Measurements from ENCODE around the gene CACNG5.

CACNG5 gene

DNA sequence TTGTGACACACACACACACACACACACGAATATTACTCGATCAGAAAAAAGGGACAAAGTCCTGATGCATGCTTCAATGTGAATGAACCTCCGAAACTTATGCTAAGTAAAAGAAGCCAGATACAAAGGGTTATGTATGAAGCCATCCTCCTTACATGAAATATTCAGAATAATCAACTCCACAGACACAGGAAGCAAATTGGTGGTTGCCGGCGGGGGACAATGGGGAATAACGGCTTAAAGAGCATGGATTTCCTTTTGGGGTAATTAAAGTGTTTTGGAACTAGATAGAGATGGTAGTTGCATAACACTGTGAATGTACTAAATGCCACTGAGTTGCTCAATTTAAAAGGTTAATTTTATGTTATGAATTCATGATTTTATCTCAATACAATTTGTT is 8.1 kb upstream of the CACNG5 start:
- DNase-seq: no peak

DNA sequence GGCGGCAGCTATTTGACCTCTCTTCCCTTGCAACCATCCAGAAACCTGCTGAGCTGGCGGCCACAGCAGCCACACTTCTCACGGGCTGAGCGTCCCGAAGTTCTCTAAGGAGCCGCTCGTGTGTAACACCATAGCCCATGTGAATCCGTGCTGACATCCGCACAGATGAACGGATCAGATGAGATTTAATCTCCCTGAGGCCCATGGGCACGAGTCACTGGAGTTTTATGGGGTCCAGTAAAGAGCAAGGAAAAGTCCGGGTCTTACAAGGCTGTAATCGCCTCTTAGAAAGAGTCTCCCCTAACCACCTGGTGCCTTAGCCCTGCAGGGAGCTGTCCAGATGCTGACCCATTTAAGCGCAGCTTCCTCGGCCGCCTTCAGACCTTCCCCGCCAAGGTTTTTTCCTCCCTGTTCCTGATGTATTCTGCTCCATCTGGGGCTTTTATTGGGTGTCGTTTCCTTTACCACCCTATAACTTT is 5.5 kb upstream of the CACNG5 start:
- no peak for DNase-seq

DNA sequence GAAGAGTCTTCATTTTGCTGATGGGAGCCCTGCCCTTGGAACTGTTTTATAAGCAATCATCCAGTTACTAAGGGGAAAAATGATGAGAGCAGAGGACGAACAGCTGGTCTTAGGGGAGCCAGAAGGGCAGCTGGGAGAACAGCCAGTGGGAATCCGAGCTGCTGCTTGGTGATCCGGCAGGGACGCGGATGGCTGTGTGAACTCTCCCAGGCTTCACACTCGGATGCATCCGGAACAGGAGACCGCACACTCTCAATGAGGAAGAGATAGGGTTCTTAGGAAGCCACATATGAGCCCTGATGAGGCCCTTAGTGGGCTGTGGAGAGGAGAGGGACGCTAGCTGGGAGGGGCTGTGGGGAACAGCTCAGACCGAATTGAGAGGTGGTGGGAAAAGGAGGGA is 5.0 kb upstream of the CACNG5 start:
- no peak for DNase-seq

DNA sequence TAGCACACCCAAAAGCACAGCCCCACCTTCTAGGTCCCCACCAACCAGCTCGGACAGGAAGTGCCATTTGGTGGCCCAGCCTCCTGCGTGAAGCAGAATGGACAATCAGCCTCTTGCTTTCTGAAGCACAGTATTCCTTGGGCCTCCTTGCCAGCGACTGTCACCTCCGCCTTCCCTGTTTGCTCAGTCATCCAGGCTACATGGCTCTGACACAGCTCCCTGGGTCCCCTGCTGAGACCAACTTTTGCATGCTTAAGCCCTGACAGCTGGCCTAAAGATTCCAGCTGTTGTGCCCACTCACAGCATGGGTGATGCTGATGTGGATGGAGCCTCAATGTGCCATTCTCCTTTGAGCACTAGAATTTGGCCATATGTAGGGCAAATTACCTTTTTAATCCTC is 4.5 kb upstream of the CACNG5 start:
- DNase-seq: no peak

DNA sequence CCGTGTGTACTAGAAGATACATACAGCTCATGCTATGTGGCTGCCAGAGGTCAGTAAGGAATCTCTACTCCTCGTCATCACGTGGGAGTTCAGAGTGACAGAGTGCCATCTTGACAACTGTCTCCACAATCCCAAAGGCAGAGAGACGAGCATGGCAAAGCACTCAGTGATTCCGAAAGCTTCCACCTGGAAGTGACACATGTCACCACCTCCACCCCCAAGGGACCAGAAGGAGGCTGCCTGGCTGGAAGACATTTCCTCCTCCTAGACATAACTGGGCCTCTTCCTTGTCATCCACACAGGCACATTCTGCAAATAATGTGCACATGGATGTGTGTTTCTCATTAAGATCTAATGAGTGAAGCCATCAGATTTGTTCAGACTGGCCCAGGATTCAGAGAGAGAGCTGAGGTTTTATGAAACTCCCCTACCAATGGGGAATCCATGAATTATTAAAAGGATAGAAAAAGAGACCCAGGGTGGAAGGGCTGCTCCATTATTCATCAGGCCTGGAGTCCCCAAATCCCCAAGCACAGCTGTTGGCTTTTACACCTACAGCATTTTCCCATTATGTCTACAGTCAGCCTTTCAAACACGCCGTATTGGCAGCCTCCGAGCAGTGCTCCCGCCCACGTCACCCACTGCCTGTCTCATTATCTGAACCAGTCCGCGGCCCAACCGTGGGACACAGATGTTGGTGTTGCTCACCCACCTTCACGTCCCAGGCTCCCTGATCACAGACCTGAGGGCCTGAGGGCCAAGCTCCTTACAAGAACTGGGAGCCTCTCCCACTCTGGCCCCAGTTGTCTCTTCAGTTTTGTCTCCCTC is 3.3 kb upstream of the CACNG5 start:
- no peak for DNase-seq

DNA sequence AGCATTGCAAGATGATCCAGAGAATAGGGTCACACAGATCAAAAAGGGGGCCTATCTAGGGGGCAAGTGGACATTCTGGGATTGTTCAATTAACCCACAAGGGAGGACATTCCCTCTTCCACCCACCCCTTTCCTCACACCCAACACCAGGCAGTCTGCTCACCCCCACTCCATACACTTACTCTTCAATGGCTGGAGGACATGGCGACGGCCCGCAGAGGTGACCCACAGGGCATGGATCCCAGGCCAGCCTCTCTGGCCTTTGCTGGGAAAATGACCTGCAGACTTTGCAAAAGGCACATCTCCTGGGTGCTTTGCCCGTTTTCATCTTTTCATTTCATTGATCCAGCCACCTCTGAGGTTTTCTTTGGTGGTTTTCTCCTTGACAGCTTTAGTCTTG is 1.7 kb upstream of the CACNG5 start:
- DNase-seq: no peak

DNA sequence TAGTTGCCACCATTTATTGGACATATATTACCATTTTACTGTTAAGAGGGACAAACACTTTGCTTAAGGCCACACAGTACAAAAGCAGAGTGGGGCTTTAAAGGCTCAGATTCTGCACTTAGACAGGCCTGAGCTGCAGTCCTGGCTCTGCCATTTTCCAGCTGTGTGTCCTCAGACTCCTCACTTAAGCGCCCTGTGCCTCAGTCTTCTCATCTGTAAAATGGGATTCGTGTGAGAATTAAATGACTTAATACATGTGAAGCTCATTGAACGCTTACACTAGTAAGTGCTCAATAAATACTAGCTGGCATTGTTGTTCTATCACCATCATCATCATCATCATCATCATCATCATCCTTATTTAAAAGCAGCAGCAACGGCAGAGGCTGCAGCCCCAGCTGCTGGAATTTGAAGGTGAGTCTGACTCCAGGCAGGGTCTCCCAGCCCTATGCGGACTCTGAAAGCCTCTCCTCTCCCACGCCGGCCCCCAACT is 445 bp upstream of the CACNG5 start:
- no peak for DNase-seq

DNA sequence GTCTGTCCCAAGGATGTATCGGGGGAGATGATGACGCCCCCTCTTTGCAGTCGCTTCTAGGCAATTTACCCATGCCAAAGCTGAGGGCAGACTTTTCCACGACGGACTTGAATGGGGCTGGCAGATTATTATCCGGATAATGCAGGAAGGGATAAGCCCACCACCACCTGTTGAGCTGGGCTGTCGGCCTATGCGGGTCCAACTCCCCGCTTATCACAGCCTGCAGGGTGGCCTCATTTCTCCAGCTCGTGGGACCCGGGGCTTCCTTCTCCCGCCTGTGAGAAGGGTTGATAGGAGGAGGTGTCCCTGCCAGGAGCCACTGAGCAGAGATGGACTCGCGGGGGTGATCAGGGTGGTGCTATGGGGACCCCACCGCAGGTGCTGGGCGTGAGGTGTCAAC is 559 bp downstream of the CACNG5 start:
- no peak for DNase-seq

DNA sequence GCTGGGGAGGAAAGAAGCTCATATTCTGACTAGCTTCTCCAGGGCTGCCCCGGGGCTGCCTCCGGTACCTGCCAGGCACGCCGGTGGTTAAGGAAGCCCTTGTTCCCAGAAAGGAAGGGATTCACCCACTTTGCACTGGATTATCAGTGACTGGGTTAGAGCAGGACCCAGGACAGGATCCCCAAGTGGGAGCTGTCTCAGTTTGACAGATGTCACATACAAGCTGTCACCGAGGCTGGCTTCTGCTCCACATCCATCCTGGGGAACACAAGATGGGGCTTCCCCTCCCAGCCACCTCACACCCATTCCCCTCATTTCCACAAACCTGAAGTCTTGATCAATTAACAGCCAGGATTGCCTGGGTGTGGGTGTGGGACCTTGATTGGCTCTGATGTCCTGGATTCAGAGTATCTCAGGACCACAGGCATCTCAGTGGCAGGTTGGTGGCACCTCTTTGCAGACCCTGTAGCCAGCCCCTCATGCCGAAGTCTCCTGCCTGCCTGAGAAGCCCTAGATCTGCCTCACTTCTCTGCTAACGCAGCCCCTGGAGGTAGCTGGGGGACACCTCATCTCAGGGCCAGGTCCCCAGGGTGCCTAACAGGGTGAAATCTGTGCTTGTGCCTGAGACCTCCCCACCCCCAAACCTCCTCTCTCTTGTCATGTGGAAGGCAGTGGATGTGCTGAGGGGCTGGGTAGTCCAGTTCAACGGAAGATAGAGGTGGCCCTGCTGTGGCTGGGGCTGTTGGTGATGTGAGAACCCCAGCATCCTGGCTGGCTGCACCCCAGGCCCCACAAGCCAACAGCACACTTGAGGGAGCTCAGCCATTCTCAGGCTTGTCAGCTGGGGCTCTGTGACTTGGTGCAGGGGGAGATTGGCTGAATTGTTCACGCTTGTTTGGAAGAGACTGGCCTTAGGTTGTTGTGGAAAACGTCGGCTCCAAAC is 1.4 kb downstream of the CACNG5 start:
- DNase-seq: no peak

DNA sequence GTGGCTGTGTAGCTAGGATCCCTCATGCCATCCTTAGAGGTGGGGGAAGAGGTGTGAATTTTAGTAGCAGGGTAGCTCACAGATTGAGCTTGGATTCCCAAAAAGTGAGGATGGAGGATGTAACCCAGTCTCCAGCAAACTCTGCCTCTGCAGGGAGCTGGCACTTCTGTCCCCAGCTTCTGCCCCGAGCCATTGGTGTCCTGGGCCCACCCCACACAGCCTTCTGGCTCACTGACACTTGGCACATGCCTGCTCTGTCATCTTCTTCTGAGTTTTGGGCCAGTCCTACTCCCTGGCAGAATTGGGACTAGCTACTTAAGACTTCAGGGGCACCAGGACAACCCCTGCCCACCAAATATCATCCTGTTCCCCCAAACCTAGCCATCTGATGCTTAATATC is 2.3 kb downstream of the CACNG5 start:
- no peak for DNase-seq

DNA sequence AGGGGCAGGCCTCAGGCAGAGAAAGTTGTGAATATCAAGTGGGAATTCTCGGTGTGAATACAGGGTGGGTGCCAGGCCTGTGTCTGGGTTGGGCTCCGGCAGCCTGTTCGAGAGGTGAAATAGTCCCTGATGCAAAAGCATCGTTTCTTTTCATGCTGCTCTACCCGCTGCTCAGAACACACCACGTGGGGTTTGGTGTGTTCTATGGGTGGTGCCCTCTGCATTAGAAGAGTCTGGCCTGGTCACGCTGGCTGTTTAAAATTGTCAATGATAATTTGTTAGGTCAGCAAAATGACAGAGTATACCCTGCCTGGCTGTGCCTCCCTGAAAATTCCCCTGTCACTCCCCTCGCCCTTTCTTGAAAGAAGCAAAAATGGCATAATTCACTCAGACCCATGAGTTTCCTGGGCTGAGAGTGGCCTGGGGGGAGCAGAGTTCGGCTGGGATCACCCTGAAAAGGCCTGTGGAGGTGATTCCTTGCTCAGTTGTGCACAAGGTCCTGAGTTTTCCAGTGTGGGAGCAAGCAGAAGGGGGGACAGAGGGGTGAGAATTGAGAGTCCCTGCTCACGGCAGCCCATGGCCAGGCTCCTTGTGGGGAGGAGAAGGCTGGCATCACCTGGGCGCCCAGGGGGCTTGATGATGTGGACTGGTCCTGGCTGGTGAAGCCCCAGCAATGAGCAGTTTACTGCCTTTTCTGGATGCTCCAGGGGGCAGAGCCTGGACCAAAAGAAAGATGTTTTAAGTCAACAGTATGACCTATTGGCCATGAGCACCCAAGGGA is 3.2 kb downstream of the CACNG5 start:
- DNase-seq: no peak

DNA sequence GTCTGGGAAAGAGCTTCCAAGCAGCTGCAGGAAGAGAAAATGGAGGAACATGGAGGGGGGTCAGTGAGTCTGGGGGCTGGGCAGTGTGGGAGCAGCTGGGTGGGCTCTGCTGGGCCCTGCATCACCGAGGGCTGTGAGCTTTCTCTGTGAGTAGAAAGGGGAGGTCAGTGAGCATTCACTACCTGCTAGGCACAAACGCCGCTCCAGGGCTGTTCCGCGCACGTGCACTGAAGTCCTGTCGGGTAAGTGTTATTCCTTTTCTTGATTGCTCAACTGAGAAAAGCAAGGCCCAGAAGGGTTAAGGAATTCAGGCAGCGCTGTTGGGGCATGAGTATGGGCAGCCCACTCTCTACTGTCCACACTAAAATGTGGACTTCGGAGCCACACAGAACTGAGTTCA is 4.7 kb downstream of the CACNG5 start:
- DNase-seq: no peak

DNA sequence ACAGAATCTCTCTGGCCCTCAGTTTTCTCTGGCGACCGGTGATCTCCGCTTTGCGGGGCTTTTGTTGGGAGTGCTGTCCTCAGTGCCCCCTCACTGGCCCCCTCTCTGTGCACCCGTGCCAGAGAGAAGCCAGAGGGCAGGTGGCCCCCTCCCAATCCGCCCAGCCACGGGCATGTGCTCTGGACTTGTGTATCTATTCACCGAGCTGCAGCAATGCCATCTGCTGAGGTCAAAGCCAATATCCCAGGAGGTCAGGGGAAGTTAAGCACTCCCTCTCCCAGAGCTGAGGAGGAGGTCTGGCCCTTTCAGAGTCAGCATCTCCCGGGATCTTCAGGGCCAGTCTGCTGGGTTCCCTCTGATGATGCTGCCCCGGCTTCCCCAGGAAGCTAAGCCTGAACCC is 5.1 kb downstream of the CACNG5 start:
- DNase-seq: no peak

DNA sequence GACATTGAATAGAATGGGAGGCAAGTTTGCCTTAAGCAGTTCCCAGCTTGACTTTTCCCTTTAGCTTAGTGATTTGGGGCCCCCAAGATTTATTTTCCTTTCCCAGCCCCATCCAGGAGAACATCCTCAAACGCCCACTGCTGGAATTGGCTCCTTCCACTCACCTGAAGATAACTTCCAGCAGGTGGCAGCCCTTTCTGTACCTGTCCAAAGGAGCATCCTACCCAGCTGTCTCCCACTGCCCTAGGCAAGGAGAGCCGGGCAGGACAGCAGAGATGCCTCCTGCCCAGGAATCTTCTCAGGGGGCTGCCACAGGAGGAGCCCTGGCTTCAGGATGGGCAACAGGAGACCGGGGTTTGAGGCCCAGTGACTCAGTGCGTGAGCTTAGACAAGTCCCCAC is 6.4 kb downstream of the CACNG5 start:
- no peak for DNase-seq

DNA sequence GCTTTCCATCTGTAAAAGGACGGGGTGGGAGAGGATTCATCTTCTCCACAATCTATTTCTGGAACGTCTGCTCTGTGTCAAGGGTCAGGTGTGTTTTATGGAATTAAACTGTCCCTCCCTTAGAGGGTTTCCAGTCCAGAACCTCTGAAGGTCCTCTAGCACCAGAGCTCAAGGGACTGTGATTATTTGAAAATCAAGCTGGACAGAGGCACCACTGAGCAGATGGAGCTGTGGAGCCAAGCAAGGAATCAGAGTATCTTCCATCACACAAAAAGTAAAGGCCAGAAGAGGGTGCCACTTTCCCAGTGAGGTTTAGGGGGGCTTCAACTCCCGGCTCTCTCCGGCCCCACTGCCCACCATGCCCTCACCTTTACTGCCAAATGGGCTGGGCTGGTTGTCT is 6.8 kb downstream of the CACNG5 start:
- DNase-seq: no peak

DNA sequence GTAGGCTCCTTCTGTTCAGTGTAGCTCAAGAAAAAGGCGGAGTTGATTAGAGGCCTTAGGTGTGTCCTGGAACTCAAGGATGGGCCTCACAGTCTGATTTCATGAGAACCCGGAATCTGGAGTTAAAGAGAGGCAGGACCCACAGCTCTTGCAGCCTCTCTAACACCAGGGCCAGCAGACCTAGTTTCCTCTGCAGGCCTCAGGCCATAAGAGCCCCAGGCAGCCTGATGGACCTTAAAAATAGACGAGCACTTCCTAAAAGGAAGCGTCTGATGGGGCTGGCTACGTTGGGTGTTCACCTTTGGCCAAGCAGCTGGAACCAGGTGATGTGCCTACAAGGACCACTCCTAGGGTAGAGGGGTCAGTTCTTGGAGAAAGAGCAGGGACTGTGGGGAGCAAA is 7.6 kb downstream of the CACNG5 start:
- no peak for DNase-seq

DNA sequence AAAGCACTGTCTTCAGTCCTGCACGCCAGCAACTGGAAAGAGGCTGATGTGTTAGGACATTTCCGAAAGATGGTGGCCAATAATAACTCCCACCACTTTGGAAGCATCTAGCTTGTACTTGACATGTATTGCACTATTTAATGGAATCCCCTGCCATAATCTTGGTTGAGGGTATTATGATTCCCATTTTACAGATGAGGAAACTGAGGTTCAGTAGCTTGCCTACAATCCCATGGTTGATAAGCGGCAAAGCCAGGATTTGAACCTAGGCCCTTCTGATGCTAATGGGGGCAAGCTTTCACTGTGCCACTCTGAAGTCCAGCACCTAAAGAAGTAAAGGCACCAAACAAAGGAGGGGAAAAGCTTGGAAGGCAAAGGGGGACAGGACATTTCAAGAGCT is 8.0 kb downstream of the CACNG5 start:
- no peak for DNase-seq

DNA sequence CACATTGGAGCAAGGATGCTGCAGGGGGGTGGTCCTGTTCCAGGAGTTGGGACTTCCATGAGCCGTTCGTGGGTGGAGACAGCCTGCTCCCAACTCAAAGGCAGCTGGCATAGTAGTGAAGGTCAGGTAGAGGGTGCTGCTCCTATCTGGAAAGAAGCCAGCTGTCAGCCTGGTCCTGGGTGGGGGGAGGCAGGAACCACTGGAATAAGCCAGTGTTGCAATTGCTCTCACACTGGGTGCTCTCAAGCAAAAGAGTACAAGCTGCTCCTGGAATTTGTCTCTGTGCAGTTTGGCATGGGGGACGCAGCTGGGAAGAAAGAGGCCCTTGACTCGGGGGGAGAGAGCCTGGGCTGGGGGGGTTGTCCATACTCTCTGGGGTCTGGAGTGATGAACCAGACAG is 8.7 kb downstream of the CACNG5 start:
- DNase-seq: no peak

DNA sequence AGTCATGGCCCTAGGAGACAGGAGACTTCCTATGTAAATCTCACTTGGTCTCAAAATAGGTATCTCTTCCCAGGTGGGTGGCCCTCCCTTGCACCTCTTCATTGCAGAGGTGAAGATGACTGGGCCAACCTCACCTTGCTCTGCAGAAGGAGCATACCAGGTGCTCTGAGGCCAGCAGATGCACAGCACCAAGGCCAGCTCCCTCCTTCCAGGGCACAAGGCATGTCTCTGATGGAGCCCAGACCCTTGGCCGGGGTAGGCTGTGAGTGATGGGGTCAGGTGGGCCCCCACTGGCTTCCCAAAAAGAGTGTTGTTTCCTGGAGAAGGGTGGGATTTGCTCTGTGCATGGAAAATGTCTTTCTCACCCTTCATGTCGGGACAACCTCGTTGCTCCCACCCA is 12.8 kb downstream of the CACNG5 start:
- DNase-seq: no peak

DNA sequence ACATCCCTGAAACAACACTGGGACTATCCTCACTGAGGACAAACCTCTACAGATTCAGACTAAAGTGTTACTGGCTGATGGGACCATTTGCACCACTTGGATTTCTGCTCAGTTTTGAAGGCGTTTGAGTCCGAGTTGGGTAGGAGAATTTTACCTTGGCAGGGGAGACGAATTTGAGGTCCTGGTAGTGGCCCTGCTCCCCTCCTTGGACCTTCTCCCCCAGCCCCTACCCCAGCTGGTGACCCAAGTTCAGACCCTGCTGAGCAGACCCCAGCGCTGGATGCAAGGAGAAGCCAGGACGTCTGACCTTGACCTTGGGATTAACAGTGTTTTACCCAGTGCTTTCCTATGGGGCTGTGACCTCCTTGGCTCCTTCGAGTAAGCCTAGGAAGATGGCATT is 13.6 kb downstream of the CACNG5 start:
- no peak for DNase-seq

DNA sequence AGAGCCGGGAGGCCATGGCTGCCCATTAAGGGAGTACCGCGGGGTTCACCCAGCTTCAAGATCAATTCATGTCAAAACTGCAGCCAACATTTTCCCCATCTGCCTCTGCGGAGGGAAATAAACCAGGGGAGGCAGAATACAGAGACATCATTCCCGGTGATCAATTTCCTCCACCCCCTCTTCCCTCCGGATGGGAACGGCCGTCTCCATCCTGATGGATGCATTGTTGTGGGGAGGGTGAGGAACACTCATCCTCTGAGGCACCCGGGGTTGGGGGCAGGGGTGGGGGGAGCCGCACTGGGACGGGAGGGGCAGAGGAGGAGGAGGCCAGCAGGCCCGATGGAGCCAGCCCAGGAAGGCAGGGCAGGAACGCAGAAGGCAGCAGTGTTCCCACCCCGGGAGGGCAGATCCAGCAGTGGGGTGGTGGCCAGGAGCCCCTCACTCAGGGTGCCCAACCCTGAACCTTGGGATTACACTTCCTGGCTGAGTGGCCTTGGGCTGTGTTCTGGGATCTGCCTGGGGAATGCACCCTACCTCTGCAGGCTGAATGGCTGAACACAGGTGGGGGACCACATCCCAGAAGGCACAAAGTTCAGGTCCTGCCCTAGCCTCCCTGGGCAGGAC is 14.2 kb downstream of the CACNG5 start:
- no peak for DNase-seq

DNA sequence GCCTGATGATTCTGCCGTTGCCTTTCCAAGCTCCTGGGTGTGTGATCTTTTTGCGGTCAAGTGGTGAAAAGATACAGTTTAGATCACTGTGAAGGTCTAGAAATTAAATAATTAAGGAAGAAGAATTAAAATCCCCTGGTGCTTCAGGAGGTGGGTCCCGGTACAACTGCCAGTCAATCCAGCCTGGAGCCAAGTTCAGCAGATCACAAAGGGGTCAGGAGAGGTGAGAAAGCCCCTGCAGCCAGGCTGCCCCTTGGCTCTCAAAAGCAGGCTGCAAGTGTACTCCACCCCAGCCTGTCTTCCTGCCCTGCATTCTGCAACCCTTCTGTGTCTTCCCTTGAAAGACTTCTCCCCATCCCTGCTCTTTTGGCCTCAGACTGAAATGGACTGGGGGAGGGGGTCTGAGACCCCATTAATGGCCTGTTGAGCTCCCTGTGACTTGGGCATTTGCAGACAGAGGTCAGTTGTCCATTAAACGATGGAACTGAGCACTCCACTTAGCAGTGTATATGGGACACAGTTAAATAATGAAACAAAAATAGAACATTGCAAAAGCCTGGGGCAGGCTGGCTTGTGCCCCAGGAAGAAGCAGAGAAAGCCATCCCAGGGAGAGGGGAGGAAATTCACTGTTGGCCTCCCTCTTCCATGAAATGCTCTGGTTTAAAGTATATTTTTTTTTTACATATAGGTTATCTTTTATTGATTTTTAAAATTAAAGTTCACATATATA is 15.1 kb downstream of the CACNG5 start:
- no peak for DNase-seq
